Adrenal gland (tissue), 12 donors: Measurements from ENCODE around the gene AMZ1. TPM values are rescaled to one million over a fixed set of nuclear protein-coding genes. Genes with fewer than 3 reads are reported as not detected.
"Not testable (repeated sequence)": the region's sequence is repeated elsewhere in the genome, so short reads cannot be mapped to it uniquely, and the experiment has no call there.

Source experiments
- DNase-seq, 7 donors: peaks; one replicate each; pipeline ENCODE4 v3.0.0-alpha.2; 2019 to 2020
- H3K27ac ChIP-seq, 5 donors: fragments of 200-600 bp; sonication (generic) in 4 of 5; 1 replicate in 3 of 5; 2 replicates in 2 of 5; pipeline versions ENCODE4 v1.5.1 to v1.8.0; 2016 to 2020; ENCODE audit warnings: mild to moderate bottlenecking in 1 of 5
- H3K27me3 ChIP-seq: fragments of 200-600 bp; 2 replicates; pipeline ENCODE4 v1.8.0; 2021
- H3K36me3 ChIP-seq, 2 donors: fragments of 200-600 bp; replicated peaks in 1 of 2; 1 replicate in 1 of 2; 2 replicates in 1 of 2; pipeline versions ENCODE4 v1.5.1 to v1.8.0; 2018 to 2022
- H3K4me1 ChIP-seq, 2 donors: fragments of 200-600 bp; replicated peaks in 1 of 2; 1 replicate in 1 of 2; 2 replicates in 1 of 2; pipeline versions ENCODE4 v1.5.1 to v1.8.0; 2018 to 2021
- H3K4me3 ChIP-seq, 4 donors: fragments of 200-600 bp; sonication (generic) in 3 of 4; one replicate each; pipeline ENCODE4 v1.5.1; 2016 to 2018
- H3K9me3 ChIP-seq, 3 donors: fragments of 200-600 bp; sonication (generic) in 1 of 3; replicated peaks in 1 of 3; 1 replicate in 2 of 3; 2 replicates in 1 of 3; pipeline versions ENCODE4 v1.5.1 to v1.8.0; 2016 to 2021
- POLR2A ChIP-seq, 2 donors: fragments of 450-650 bp; IDR thresholded peaks; one replicate each; pipeline ENCODE4 v1.6.1; 2017; ENCODE audit warnings: antibody characterized with exemption in 2 of 2, mild to moderate bottlenecking in 2 of 2, moderate library complexity in 1 of 2
- WGBS, 4 donors: extraction: QIAGEN DNeasy Blood & Tissue Kit in 2 of 4; methylation state at CpG; one replicate each; pipeline versions ENCODE4 v1.1.5 to v1.1.7; 2013 to 2017; 5-methylcytosine and 5-hydroxymethylcytosine counted together
- intact Hi-C, 2 donors: fragments of 100-400 bp; cut with DNase I; formaldehyde crosslinking; loops; one replicate each; pipeline versions ENCODE4 v1.14.1 to v1.15.0; 2022 to 2023
- polyA plus RNA-seq, 3 donors: library from polyadenylated mRNA; stranded (reverse); fragments of 200-250 nt in 2 of 3; fragments of 350-450 nt in 1 of 3; fragmentation: Illumina TruSeq in 1 of 3; extraction: RNeasy Lipid Tissue Mini Kit (QIAGEN cat#74804) in 1 of 3; gene quantifications; one replicate each; pipeline ENCODE4 v1.2.3, GENCODE V29; 2013 to 2014
- total RNA-seq, 9 donors: library from RNA; depleted of rRNA in 4 of 9; stranded (reverse); fragments of >200 nt in 4 of 9; fragments of 120-200 nt in 1 of 9; fragmentation: NEBNext Ultra II Directional in 1 of 9; extraction: Animal tissue kit (Norgen Biotek cat#: 25700) in 1 of 9; gene quantifications; one replicate each; pipeline versions ENCODE4 v1.1.0 to v1.2.4, GENCODE V29; 2013 to 2023
- TF ChIP-seq, protein P1 (sequence below), 6 experiments: fragments of 450-650 bp in 4 of 6; fragments of 200-600 bp in 2 of 6; sonication (generic) in 1 of 6; IDR thresholded peaks; 1 replicate in 5 of 6; 2 replicates in 1 of 6; pipeline versions ENCODE4 v1.5.1 to v1.8.0; 2016 to 2021; ENCODE audit warnings: antibody characterized with exemption in 6 of 6, mild to moderate bottlenecking in 2 of 6, moderate library complexity in 1 of 6
- donor health status: healthy with polysubstance abuse.
- donor health status: Bipolar disorder and iron deficiency.
- donor health status: DM: yes; HTN: yes; CAD: no.
- donor health status: DM: no; HTN: no; CAD: no.
- donor health status: DM: no; HTN: no; CAD: no.
- donor health status: DM: yes; HTN: yes; CAD: no.

Gene AMZ1
- total and polyA plus RNA-seq, 12 donors = 0.06 to 0.36 (median 0.11) TPM; not detected in 6

- TF ChIP-seq POLR2A (IDR thresholded peaks at IDR 0.05) = no peak
- TF ChIP-seq, protein P1, sequence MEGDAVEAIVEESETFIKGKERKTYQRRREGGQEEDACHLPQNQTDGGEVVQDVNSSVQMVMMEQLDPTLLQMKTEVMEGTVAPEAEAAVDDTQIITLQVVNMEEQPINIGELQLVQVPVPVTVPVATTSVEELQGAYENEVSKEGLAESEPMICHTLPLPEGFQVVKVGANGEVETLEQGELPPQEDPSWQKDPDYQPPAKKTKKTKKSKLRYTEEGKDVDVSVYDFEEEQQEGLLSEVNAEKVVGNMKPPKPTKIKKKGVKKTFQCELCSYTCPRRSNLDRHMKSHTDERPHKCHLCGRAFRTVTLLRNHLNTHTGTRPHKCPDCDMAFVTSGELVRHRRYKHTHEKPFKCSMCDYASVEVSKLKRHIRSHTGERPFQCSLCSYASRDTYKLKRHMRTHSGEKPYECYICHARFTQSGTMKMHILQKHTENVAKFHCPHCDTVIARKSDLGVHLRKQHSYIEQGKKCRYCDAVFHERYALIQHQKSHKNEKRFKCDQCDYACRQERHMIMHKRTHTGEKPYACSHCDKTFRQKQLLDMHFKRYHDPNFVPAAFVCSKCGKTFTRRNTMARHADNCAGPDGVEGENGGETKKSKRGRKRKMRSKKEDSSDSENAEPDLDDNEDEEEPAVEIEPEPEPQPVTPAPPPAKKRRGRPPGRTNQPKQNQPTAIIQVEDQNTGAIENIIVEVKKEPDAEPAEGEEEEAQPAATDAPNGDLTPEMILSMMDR (IDR thresholded peaks at IDR 0.05) = no peak
- H3K4me1 ChIP-seq = no peaks in the 10 kb centered on the region
- no peak overlapping the region for H3K27ac ChIP-seq
- H3K36me3 ChIP-seq = no peaks in the 10 kb centered on the region
- intact Hi-C loops = no loop called here
- no peak for DNase-seq
- no peaks in the 10 kb centered on the region for H3K9me3 ChIP-seq
- H3K4me3 ChIP-seq = no peak overlapping the region
- 77 to 93% (median 79%) methylated on average over 6 to 9 of the region's 9 CpGs for WGBS, 4 donors
- no peaks in the 10 kb centered on the region for H3K27me3 ChIP-seq
Observed at GRCh38 chr7:2675256-2675764, 12.7 kb upstream of the AMZ1 start.

- H3K4me3 ChIP-seq, H3K36me3 ChIP-seq, H3K27me3 ChIP-seq, H3K4me1 ChIP-seq, DNase-seq, H3K9me3 ChIP-seq, intact Hi-C loops, H3K27ac ChIP-seq: not testable (repeated sequence)
- WGBS, 4 donors = 76 to 80% (median 79%) methylated on average over 1 to 7 of the region's 8 CpGs
Observed at GRCh38 chr7:2676576-2676975, 11.4 kb upstream of the AMZ1 start.

GRCh38 chr7:2678454-2678853, 9.5 kb upstream of the AMZ1 start:
- DNase-seq, H3K27me3 ChIP-seq, H3K27ac ChIP-seq, H3K36me3 ChIP-seq, H3K4me3 ChIP-seq, H3K4me1 ChIP-seq, H3K9me3 ChIP-seq, intact Hi-C loops: not testable (repeated sequence)
- WGBS, 4 donors = 83 to 89% (median 88%) methylated on average over 10 to 13 of the region's 15 CpGs

DNA sequence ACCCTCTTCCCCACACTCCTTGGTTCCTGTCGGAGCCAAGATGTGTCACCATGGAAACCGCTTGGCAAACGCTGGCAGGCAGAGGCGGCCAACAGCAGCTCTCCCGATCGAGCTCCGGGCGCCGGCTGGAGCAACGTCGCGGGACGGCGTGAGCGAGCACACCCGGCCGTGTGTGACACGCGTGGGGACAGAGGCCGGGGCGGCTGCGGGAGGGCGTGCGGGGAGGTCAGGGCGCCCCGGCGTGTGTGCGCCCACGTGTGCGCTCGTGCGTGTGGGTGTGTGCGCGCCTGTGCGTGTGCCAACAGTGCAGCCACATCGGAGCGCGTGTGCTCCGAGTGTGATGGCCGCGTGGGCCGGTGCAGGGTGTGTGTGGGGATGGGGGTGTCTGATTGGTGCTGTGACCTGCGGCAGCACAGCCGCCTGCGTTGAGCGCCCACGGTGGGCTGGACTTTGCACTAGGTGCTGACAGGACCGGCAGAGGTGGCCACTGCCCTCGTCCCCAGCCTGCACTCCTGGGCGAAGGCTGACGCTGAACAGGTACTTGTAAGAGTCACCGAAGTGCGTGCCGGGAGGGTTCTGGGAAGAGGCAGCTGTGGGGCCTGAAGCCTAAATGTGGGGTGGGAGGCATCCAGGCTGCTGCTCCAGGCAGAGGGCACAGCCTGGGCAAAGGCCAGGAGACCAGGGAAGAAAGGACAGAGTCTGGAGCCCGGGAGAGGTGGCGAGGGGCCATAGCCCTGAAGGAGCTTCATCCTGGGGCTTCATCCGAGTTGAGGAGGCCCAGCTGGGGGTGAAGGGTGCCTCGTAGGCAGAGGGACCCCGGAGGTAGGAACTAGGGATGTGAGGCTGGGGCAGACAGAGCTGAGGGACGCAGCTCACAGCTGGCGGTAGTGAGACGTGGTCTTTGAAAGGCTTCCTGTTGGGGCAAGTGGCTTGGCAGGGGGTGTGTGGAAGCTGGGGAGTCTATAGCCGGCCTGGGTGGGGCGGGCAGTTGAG, 8.6 kb upstream of the AMZ1 start:
- not testable (repeated sequence) for DNase-seq
- intact Hi-C loops = loop anchor here (10.0 kb wide), 2 partner anchors 115 to 205 kb away; partner anchors contain the start of gene GRIFIN (in 1 of the 2)

GRCh38 chr7:2680256-2680655, 7.7 kb upstream of the AMZ1 start:
- TF ChIP-seq POLR2A (IDR thresholded peaks at IDR 0.05) = no peak
- TF ChIP-seq, protein P1 (IDR thresholded peaks at IDR 0.05) = no peak
- no peaks in the 10 kb centered on the region for H3K9me3 ChIP-seq
- H3K27me3 ChIP-seq = no peaks in the 10 kb centered on the region
- intact Hi-C loops = loop anchor here (10.0 kb wide), 2 partner anchors 115 to 205 kb away; partner anchors contain the start of gene GRIFIN (in 1 of the 2)
- no peaks in the 10 kb centered on the region for H3K36me3 ChIP-seq
- no peak overlapping the region for H3K4me3 ChIP-seq
- no peak for DNase-seq
- WGBS, 4 donors = 80 to 87% (median 82%) methylated on average over 3 to 13 of the region's 13 CpGs; no CpG with 5 or more reads in 1 of the 4 donors
- no peak overlapping the region for H3K27ac ChIP-seq
- H3K4me1 ChIP-seq = no peaks in the 10 kb centered on the region

More for the DNA sequence above, 8.6 kb upstream of the AMZ1 start:
- H3K9me3 ChIP-seq, H3K36me3 ChIP-seq, H3K27me3 ChIP-seq, H3K4me3 ChIP-seq, H3K27ac ChIP-seq, H3K4me1 ChIP-seq: not testable (repeated sequence)
- 74 to 88% (median 77%) methylated on average over 18 to 64 of the region's 64 CpGs for WGBS, 4 donors
